ENCODE results near the gene IGSF21. TPM values are rescaled to one million over a fixed set of nuclear protein-coding genes. Genes with fewer than 3 reads are reported as not detected.

Gene IGSF21
- total RNA-seq, 1 experiment from 2014 or later: 5.2 TPM

DNA sequence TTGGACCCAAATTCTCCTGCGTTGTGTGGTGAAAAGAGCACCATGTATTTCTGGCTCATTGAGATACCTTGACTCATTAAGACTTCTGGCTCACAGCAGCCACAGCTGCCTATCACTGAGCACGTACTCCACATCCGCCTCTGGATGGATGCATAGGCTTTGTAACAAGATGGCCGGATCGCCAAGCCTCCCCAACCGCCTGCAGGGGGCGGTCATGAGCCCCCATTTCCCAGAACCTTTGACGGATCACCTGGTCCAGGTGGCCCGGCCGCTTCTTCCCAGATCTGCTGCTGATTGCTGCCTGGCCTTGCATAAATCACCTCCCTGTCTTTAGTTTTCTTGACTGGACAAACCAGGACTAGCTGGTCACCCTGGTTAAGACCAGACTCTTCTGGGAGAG is 216.6 kb downstream of the IGSF21 start:
- no peaks in the 10 kb centered on the region for H4K20me1 ChIP-seq (ENCODE audit: control insufficient read depth, insufficient read depth, insufficient read length)
- H3K9ac ChIP-seq (ENCODE audit: extremely low read depth, insufficient read length, low read length): no peak overlapping the region
- no peak overlapping the region for H4K5ac ChIP-seq (ENCODE audit: insufficient read length, low read depth, low read length)
- H2BK12ac ChIP-seq (ENCODE audit: insufficient read length, low read depth, low read length): no peak overlapping the region
- H4K8ac ChIP-seq (replicated peaks; ENCODE audit: insufficient read length, low read depth, low read length): no peak overlapping the region
- no peak overlapping the region for H3K4me2 ChIP-seq (ENCODE audit: insufficient read depth, insufficient read length, low read length)
- H3K56ac ChIP-seq (ENCODE audit: insufficient read length, low read depth, low read length): no peak overlapping the region
- H2AFZ ChIP-seq (ENCODE audit: low read length): no peak overlapping the region
- no peaks in the 10 kb centered on the region for H3K27me3 ChIP-seq (ENCODE audit: insufficient read depth, low read length)
- Mint-ChIP-seq H3K36me3 (ENCODE audit: insufficient read depth in 1 of 3, low read depth in 3 of 3) (peaks cover 0 to 6% (median 4%) of the 10 kb centered on the region in 3 experiments; a peak in 2 of 7 replicates), H3K27me3 (ENCODE audit: low read depth) (peaks cover 22% of the 10 kb centered on the region), H3K9me3 (no peaks in the 10 kb centered on the region), H3K4me1 (peaks cover 12 to 29% of the 10 kb centered on the region in 2 experiments), H3K27ac (no peak overlapping the region), H3K4me3 (no peak overlapping the region)
- no peak overlapping the region for H3K14ac ChIP-seq (ENCODE audit: insufficient read depth, low read length)
- no peaks in the 10 kb centered on the region for H3K79me1 ChIP-seq (ENCODE audit: insufficient read depth, low read depth, low read length, poor library complexity, severe bottlenecking)
- H2BK15ac ChIP-seq (ENCODE audit: low read depth, low read length): no peak overlapping the region
- H3K4ac ChIP-seq (ENCODE audit: low read depth, low read length): no peak overlapping the region
- no peaks in the 10 kb centered on the region for H3K9me3 ChIP-seq (ENCODE audit: control insufficient read depth, low read depth, low read length)
- H3K4me1 ChIP-seq (ENCODE audit: insufficient read depth, low read length): peaks cover 7% of the 10 kb centered on the region
- H3K18ac ChIP-seq (ENCODE audit: insufficient read length, low read depth, low read length): no peak overlapping the region
- H3K79me2 ChIP-seq (ENCODE audit: insufficient read depth, low read length): no peaks in the 10 kb centered on the region
- TF ChIP-seq, protein P1, sequence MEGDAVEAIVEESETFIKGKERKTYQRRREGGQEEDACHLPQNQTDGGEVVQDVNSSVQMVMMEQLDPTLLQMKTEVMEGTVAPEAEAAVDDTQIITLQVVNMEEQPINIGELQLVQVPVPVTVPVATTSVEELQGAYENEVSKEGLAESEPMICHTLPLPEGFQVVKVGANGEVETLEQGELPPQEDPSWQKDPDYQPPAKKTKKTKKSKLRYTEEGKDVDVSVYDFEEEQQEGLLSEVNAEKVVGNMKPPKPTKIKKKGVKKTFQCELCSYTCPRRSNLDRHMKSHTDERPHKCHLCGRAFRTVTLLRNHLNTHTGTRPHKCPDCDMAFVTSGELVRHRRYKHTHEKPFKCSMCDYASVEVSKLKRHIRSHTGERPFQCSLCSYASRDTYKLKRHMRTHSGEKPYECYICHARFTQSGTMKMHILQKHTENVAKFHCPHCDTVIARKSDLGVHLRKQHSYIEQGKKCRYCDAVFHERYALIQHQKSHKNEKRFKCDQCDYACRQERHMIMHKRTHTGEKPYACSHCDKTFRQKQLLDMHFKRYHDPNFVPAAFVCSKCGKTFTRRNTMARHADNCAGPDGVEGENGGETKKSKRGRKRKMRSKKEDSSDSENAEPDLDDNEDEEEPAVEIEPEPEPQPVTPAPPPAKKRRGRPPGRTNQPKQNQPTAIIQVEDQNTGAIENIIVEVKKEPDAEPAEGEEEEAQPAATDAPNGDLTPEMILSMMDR (conservative IDR thresholded peaks at IDR 0.05): peak; percentile 91
- no peak overlapping the region for H3K23ac ChIP-seq (ENCODE audit: insufficient read length, low read depth, low read length)
- H3K27ac ChIP-seq (ENCODE audit: insufficient read length, low read depth, low read length): no peak overlapping the region
- no peak overlapping the region for H3T11ph ChIP-seq (ENCODE audit: low read length)
- H4K91ac ChIP-seq (ENCODE audit: insufficient read length, low read depth, low read length): no peak overlapping the region
- H2AK5ac ChIP-seq (ENCODE audit: insufficient read length, low read length): no peak overlapping the region
- H2BK20ac ChIP-seq (ENCODE audit: low read depth, low read length, poor library complexity, severe bottlenecking): no peak overlapping the region
- no peak overlapping the region for H2BK5ac ChIP-seq (ENCODE audit: insufficient read length, low read length)
- WGBS (ENCODE audit: extremely low coverage, insufficient read length, low lambda C conversion rate): no CpG with 5 or more reads among the region's 10 CpGs
- H2BK120ac ChIP-seq (ENCODE audit: low read depth, low read length, poor library complexity, severe bottlenecking): no peak overlapping the region
- H3K23me2 ChIP-seq (ENCODE audit: insufficient read length, low read depth, low read length, poor library complexity, severe bottlenecking): no peaks in the 10 kb centered on the region
- peak; percentile 64 for DNase-seq

All from H9 (cell line).